GM12801 (cell line): ENCODE measurements around the gene EFCAB10.

ENCODE experiments used
- TF ChIP-seq, protein P1 (sequence below): IDR thresholded peaks from one replicate; pipeline ENCODE4 v1.5.1; 2011; ENCODE audit warnings: control low read depth; ENCODE audit not compliant: insufficient read length; ENCODE audit errors: extremely low read depth

Gene EFCAB10, protein sequence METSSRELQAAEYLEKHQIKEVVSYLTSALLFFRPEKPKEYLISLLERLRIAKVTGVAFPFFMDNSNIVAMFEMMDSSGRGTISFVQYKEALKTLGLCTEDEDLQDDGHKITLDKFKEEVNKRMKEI

DNA sequence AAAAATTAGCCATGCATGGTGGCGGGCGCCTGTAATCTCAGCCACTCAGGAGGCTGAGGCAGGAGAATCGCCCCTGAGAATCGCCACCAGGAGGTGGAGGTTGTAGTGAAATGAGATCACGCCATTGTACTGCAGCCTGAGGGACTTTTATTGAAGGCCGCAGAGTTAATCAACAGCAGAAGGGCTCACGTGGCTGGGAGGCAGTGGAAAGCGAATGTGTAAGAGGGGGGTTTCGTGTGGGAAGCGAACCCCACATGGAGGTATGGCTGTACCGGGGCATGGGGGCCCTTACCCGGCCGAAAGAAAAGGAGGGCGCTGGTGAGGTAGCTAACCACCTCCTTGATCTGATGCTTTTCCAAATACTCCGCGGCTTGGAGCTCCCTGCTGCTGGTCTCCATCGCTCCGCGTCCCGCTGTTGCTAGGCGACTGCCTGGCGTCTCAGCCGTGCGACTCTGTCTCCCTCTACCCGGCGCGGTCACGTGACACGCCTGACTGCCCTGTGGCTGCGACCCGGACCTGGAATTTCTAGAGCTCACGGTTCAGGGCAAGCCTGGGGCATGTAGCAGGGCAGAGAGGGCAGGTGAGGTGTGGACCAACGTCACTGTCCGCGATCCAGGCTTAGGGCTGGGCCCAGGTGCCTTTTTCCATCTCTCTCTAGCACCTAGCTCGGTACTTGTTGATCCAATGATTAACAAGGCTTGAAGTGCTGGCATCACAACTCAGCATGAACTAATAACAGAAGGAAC lies at the start of gene EFCAB10:
Gene EFCAB10, minus strand, starts transcription at position 428 of the 746 bp plus-strand sequence. Its CDS starts 30 bp downstream, at position 398.
- TF ChIP-seq, protein P1, sequence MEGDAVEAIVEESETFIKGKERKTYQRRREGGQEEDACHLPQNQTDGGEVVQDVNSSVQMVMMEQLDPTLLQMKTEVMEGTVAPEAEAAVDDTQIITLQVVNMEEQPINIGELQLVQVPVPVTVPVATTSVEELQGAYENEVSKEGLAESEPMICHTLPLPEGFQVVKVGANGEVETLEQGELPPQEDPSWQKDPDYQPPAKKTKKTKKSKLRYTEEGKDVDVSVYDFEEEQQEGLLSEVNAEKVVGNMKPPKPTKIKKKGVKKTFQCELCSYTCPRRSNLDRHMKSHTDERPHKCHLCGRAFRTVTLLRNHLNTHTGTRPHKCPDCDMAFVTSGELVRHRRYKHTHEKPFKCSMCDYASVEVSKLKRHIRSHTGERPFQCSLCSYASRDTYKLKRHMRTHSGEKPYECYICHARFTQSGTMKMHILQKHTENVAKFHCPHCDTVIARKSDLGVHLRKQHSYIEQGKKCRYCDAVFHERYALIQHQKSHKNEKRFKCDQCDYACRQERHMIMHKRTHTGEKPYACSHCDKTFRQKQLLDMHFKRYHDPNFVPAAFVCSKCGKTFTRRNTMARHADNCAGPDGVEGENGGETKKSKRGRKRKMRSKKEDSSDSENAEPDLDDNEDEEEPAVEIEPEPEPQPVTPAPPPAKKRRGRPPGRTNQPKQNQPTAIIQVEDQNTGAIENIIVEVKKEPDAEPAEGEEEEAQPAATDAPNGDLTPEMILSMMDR = no peak

DNA sequence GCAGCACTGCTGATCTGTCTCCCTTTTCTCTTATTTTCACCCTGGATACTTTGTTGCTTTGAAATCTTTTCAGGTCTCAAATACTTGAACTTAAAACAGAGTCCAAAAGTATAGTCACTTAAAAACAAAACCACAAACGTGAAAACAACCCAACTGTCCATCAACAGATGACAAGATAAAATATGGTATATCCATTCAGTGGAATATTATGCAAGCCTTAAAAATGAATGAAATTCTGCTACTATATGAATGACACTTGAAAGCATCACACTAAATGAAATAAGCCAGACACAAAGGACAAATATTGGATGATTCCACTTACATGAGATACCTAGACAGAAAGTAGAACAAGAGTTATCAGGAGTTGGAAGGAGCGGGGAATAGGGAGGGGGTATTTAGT lies 44.7 kb upstream of the EFCAB10 start:
- TF ChIP-seq, protein P1 = no peak

DNA sequence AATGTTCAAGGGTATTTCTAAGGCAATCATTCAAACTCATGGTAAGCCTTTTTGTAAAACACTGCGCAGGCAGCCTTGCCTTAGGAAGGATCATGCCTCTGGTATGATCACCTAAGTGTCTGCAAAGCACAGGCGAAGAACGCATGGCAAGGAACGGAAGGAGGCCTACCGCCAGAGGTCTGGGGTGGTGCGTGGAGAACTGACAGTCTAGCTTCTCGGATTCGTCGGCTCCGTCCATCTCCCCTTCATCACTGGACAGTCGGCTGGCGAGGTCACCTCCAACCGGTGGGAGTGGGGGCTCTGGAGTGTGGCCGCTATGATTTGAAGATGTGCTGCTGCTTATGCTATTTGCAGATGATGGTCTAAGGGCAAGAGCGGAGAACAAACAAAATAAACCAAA lies 42.6 kb upstream of the EFCAB10 start:
- TF ChIP-seq, protein P1 = no peak

DNA sequence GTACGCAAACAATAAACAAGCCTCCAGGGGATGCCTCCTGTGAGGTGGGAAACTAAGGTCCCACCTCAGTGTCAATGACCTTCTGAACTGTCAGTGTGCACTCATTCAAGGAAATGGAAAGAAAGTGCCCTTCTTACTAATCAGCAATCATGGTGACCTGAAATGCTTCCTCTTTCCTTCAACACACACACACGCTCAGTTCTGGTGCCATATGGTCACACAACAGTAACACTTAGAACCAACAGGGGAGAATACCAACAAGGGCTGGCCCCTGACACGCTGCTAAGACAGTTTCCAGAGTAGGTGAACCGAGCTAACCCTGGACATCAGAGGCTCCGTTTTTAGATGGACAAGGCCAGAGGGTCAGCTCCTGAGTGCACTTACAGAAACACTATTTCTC lies 42.1 kb upstream of the EFCAB10 start:
- TF ChIP-seq, protein P1 = no peak

DNA sequence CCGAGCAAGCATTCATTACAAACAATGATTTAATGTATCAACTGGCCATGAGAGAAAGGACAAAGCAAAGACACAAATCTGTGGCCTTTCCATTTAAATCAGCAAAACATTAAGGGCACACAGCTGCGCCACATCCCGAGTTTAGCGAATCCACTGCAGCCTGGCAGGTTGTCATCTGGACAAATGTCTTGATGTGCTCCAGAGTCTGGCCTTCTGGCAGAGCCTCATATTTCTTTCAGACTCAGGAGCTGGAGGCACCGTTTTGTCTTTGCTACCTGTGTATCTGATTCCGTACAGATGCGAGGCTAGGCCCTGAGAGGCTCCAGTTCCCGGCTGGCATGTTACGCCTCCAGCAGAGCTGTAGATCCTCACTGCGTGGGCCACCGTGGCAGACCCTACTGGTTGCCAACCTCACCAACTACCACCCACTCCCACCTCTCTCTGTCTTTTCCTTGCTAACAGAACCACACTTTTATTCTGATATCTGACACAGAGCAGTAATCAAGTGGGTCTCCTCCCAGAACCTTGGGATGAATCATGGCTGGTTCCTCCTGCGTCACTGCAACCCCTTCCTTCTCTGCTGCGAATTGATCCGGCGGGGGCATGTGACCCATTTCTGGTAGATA lies 40.9 kb upstream of the EFCAB10 start:
- TF ChIP-seq, protein P1 = no peak

DNA sequence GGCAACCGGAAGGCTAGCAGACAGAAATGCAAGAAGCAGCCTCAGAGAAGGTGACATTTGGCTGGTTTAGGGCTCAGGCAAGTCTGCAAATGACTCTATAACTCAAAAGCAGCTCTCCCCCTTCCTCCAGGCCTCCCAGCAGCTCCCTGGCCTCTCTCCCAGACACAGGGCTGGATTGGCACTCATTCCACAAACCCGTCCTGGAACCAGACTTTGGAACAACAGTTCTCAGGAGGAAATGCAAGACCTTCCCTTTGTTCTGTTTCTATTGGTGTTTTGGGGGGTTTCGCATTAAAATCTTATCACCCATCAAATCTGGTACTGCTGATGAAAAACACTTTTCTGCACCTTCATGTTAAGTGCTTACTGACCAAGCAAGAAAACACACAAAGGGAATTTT lies 40.3 kb upstream of the EFCAB10 start:
- TF ChIP-seq, protein P1 = no peak

DNA sequence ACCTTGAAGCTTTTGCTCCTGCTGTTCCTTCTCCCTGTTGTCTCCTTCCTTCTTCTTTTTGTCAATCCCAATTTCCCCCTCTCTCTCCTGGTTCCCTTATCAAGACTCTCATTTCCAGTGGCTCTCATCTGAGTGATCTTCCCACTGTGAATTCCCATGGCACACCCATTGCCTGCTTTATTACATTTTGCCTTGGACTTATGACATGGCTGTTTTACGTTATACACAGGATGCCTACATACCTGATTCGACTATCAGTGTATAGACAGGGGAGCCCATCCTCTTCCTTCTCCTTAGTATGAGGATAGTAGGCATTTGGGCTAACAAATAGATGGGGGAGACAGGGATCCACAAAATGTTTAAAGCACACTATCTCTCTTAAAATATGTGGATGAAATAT lies 39.9 kb upstream of the EFCAB10 start:
- TF ChIP-seq, protein P1 = no peak
